GM19351 (cell line): ENCODE data around the gene SETD2.
"Not testable (repeated sequence)": the region's sequence is repeated elsewhere in the genome, so short reads cannot be mapped to it uniquely, and the experiment has no call there.

Experiments
- ATAC-seq: cut with Tn5 transposase; IDR thresholded peaks from one replicate; pipeline ENCODE4 v1.9.1; 2021; ENCODE audit warnings: mild to moderate bottlenecking, moderate library complexity; ENCODE audit not compliant: unreplicated experiment

Gene SETD2

GRCh38 chr3:47164007-47164881, at the start of gene SETD2:
Gene SETD2 (minus strand): TSS chr3:47164113. CDS start chr3:47163924, 189 bp downstream.
- peak; percentile 70 for ATAC-seq

GRCh38 chr3:47210863-47211405, 47.0 kb upstream of the SETD2 start:
- ATAC-seq = no peak

DNA sequence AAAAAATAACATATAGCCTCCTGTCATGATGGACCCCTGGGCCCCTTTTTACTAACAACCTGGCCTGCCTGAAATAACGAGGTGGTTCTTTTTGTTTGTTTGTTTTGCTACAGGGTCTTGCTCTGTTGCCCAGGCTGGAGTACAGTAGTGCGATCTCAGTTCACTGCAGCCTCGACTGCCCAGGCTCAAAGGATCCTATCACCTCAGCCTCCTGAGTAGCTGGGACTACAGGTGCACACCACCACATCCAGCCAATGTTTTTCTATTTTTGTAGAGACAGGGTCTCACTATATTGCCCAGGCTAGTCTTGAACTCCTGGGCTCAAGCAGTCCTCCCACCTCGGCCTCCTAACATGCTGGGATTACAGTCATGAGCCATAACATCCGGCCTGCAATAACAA, 42.1 kb upstream of the SETD2 start:
- ATAC-seq = not testable (repeated sequence)

DNA sequence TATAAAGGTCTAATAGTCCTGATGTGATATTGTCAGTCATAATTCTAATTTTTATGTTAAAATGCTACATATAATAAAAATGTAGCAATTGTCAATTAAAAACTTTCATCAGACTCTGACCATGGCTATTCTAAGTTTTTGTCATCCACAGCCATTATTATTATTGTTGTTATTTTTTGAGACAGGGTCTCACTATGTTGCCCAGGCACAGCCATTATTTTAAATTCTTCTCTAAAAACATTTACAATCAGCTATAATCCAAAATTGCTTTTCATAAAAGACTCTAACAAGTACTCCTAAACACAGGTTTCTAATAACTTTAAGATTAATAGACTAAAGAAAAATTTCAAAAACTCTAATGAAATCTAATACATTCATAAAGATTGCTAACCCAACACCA, 41.0 kb upstream of the SETD2 start:
- ATAC-seq = no peak

DNA sequence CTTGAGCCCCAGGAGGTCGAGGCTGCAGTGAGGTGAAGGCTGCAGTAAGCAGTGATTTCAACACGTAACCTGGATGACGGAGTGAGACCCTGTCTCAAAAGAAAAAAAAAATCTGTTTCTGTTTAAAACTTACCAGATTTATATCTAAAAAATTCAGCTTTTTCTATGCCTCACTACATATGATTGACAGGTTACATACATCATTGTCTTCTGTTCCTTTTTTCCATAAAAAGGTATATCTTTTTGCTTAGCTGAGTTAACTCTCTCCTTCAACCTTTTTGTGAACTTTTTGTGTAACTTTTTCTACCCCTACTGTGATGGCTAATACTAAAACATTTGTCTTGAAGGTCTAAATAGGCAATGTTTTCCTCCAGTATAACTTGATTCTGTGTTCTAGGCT, 38.6 kb upstream of the SETD2 start:
- no peak for ATAC-seq

DNA sequence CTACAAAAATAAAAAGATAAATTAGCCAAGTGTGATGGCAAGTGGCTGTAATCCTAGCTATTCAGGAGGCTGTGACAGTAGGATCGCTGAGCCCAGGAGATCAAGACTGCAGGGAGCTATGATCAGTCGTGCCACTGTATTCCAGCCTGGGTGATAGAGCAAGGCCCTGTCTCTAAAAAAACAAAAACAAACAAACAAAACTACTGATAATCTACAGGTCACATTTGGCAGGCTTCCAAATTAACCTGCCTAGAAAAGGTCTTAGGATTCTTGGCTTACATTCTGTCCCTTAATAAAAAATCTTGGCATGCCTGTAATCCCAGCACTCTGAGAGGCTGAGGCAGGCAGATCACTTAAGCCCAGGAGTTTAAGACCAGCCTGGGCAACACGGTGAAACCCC, 33.4 kb upstream of the SETD2 start:
- no peak for ATAC-seq

GRCh38 chr3:47194994-47195393, 31.1 kb upstream of the SETD2 start:
- ATAC-seq = no peak

DNA sequence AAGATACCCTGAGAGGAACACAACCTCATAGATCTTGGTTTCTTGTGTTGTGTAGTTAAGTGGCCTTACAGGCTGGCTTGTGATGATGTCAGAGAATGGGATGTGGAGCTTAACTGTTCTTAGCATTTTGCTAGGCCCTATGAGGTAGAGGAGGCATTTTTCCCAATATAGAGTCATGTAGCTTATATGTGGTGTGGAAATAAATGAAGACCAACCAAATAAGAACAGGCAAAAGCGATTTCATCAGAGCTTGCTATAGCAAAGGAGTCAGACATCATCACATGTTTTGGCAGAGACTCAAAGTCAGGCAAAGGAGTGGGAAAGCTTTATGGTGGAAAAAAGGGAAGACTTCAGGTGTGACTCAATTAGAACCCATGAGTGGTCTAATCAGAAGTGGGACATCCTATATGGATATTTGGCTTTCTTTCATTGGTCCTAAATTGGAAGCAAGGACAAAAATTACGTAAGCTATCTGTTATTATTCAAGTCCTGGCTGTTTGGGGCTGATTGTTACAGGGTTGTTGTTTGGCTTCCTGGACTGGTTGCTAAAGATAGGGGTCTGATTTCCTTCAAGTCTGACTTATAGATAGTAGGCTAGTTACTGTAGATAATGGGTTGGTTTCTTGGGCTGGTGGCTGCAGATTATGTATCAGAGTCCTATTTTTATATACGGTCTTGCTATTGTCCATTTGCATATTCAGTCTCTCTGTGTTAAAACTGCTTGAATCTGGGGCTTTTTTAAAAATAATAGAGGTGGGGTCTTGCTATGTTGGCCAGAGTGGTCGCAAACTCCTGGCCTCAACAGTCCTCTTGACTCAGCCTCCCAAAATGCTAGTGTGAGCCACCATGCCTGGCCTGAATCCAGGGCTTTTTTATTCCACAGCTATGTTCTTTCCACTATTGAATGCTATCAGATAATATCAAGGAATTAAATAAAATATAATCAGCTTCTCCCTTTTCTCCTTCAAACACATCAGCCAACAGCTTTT, 30.3 kb upstream of the SETD2 start:
- no peak for ATAC-seq

GRCh38 chr3:47186285-47186684, 22.4 kb upstream of the SETD2 start:
- ATAC-seq = no peak

DNA sequence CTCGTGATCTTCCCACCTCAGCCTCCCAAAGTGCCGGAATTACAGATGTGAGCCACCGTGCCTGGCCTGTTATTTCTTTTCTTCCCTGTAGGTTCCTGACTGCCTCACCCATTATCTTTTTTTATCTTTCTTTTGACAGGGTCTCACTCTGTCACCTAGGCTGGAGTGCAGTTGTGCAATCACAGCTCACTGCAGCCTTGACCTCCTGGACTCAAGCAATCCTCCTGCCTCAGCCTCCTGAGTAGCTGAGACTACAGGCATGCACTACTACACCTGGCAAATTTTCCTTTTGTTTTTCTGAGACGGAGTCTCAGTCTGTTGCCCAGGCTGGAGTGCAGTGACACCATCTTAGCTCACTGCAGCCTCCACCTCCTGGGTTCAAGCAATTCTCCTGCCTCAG, 17.8 kb upstream of the SETD2 start:
- ATAC-seq = not testable (repeated sequence)

DNA sequence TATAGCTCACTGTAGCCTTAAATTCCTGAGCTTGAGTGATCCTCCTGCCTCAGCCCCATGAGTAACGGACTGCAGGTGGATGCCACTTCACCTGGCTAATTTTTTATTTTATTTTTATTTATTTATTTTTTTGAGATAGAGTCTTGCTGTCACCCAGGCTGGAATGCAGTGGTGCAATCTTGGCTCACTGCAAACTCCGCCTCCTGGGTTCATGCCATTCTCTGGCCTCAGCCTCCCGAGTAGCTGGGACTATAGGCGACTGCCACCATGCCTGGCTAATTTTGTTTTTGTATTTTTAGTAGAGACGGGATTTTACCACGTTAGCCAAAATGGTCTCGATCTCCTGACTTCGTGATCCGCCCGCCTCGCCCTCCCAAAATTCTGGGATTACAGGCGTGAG, 16.1 kb upstream of the SETD2 start:
- ATAC-seq = not testable (repeated sequence)

- ATAC-seq = no peak
Measured at GRCh38 chr3:47176582-47176981, 12.7 kb upstream of the SETD2 start.

- peak; percentile 22 for ATAC-seq
Measured at GRCh38 chr3:47163169-47164006, 525 bp downstream of the SETD2 start.

- ATAC-seq = no peak
Measured at GRCh38 chr3:47162697-47163168, 1.2 kb downstream of the SETD2 start.

GRCh38 chr3:47161983-47162696, 1.8 kb downstream of the SETD2 start:
- no peak for ATAC-seq

- ATAC-seq = no peak
Measured at GRCh38 chr3:47159820-47160219, 4.1 kb downstream of the SETD2 start.

- no peak for ATAC-seq
Measured at GRCh38 chr3:47158208-47158607, 5.7 kb downstream of the SETD2 start.

DNA sequence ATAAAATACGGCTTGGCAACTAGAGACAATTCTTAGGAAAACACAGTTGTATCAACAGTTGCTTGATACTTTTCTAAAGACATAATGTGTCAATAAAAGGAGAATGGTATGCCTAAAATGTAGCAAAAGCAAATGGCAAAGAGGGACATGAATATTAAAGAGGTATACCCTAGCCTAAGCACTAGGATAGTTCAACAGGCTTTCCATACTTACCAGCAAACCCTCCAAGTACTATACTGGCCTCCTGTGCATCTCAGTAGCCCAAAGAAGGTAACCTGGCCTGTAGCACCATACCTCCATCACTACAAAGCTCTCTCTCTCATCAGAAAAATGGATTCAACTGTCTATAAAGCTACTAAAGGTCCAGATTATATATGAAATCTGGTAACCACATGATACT, 7.5 kb downstream of the SETD2 start:
- ATAC-seq = no peak

DNA sequence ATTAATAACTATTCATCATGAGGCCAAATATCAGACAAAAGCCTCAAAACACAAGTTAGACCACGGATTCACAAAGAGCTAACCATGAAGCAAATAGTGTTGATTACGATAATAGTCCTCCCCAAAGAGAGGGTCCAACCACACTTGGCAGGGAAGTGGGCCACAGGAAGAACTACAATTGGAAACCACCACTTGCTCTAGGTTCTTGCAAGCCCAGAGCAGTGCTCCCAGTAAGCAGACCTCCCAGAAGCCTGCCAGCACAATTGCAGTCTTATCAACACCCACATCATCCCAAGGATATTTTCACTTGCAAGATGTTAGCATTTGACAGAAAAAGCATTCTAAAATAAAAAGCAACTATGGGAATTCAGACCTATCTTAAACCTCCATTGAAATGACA, 11.3 kb downstream of the SETD2 start:
- no peak for ATAC-seq

- ATAC-seq = no peak
Measured at GRCh38 chr3:47151836-47152235, 12.1 kb downstream of the SETD2 start.
